ENCODE results near the gene ZNF343. TPM values are rescaled to one million over a fixed set of nuclear protein-coding genes. Genes with fewer than 3 reads are reported as not detected.

Gene ZNF343
- total RNA-seq, 1 experiment from 2014 or later = 12.0 TPM

GRCh38 chr20:2446845-2447244 is 61.9 kb downstream of the ZNF343 start:
- CTCF ChIA-PET = interaction anchor here (1.4 kb wide), 1 partner anchor 239 kb away, joined by 4 read pairs; no protein-coding TSS in a partner anchor
- TF ChIP-seq JUND (IDR thresholded peaks at IDR 0.05) (no peak), EZH2phosphoT487 (IDR thresholded peaks at IDR 0.05; ENCODE audit: borderline replicate concordance) (no peak), REST (IDR thresholded peaks at IDR 0.05; ENCODE audit: low read depth) (no peak), CTCF (IDR thresholded peaks at IDR 0.05 in 2 of 3, conservative IDR thresholded peaks at IDR 0.05 in 1 of 3; ENCODE audit: borderline replicate concordance in 1 of 3, insufficient read depth in 1 of 3, low read depth in 2 of 3, low read length in 2 of 3) (no peak), CEBPB (IDR thresholded peaks at IDR 0.05; ENCODE audit: low read depth) (no peak), ELF1 (IDR thresholded peaks at IDR 0.05; ENCODE audit: borderline replicate concordance, low read depth) (no peak), SIN3A (IDR thresholded peaks at IDR 0.05; ENCODE audit: low read depth) (no peak), POLR2A (IDR thresholded peaks at IDR 0.05; ENCODE audit: borderline replicate concordance, extremely low read depth, insufficient read depth, insufficient read length) (no peak), ZNF274 (IDR thresholded peaks at IDR 0.05; ENCODE audit: low read depth, low read length) (no peak), CBX3 (IDR thresholded peaks at IDR 0.05; ENCODE audit: low read depth) (no peak), YY1 (IDR thresholded peaks at IDR 0.05; ENCODE audit: extremely low read depth, insufficient replicate concordance, low read depth, low read length) (no peak), SRF (IDR thresholded peaks at IDR 0.05; ENCODE audit: low read depth) (no peak), RAD21 (IDR thresholded peaks at IDR 0.05; ENCODE audit: low read depth) (no peak), ZBTB33 (IDR thresholded peaks at IDR 0.05; ENCODE audit: extremely low read depth, insufficient replicate concordance, low read length) (no peak), TCF7L2 (IDR thresholded peaks at IDR 0.05; ENCODE audit: borderline replicate concordance, extremely low read depth, insufficient read depth, insufficient read length) (no peak), MAX (IDR thresholded peaks at IDR 0.05) (no peak), ATF3 (IDR thresholded peaks at IDR 0.05) (no peak), SP1 (IDR thresholded peaks at IDR 0.05; ENCODE audit: low read depth) (no peak), EGR1 (IDR thresholded peaks at IDR 0.05; ENCODE audit: low read depth) (no peak), ZFX (IDR thresholded peaks at IDR 0.05) (no peak)
- Histone ChIP-seq H3K9me2 (ENCODE audit: insufficient read depth) (peaks cover 3% of the 10 kb centered on the region; the same call in 1 of the 2 replicates), H3K4me1 (ENCODE audit: control insufficient read depth in 1 of 2, insufficient read depth in 2 of 2, low read length in 2 of 2) (no peaks in the 10 kb centered on the region), H3K27me3 (ENCODE audit: insufficient read depth, low read length) (no peaks in the 10 kb centered on the region), H3K4me2 (ENCODE audit: low read length) (no peak overlapping the region), H3K4me3 (replicated peaks in 1 of 2; ENCODE audit: low read depth in 1 of 2, low read length in 2 of 2) (no peak overlapping the region), H4K20me1 (ENCODE audit: insufficient read depth) (no peaks in the 10 kb centered on the region), H3K9ac (ENCODE audit: low read length) (no peak overlapping the region), H3K36me3 (ENCODE audit: control insufficient read depth in 1 of 2, insufficient read depth in 2 of 2, low read length in 2 of 2) (no peaks in the 10 kb centered on the region), H3K9me3 (ENCODE audit: control insufficient read depth in 1 of 2, insufficient read depth in 1 of 2, low read depth in 1 of 2, low read length in 2 of 2) (no peaks in the 10 kb centered on the region), H3K27ac (ENCODE audit: low read depth, low read length) (no peak overlapping the region), H3K79me2 (ENCODE audit: insufficient read depth, low read length) (no peaks in the 10 kb centered on the region), H2AFZ (ENCODE audit: low read depth, low read length, poor library complexity, severe bottlenecking) (no peak overlapping the region)
- DNase-seq (ENCODE audit: low read depth, low spot score) = no peak
- POLR2A ChIA-PET = no interaction called here
- no peak for ATAC-seq
- intact Hi-C loops (cut with micrococcal nuclease) = no loop called here
- BruUV-seq (replicated peaks) = no TSS peak
- RAD21 ChIA-PET (ENCODE audit: low non-redundant PET in 1 of 2, low total read pairs in 2 of 2, uncharacterized antibody in 2 of 2, unreplicated experiment in 2 of 2) = no interaction called here
